HPDE6-E6E7 (cell line): ENCODE measurements around the gene SESN1.
A peak's percentile ranks its signal among the peaks of the same experiment; 100 is the strongest.
"Not testable (repeated sequence)": the region's sequence is repeated elsewhere in the genome, so short reads cannot be mapped to it uniquely, and the experiment has no call there.

ENCODE experiments used
- DNase-seq: peaks from one replicate; pipeline ENCODE4 v3.0.0; 2011; ENCODE audit warnings: missing footprints; ENCODE audit errors: extremely low spot score

The SESN1 gene

GRCh38 chr6:109095036-109095834, 589 bp upstream of the SESN1 start, which contains the start of gene CEP57L1:
Gene CEP57L1 (plus strand): TSS chr6:109095507. CDS start chr6:109145222, 49,715 bp downstream.
- peak; percentile 63 for DNase-seq

DNA sequence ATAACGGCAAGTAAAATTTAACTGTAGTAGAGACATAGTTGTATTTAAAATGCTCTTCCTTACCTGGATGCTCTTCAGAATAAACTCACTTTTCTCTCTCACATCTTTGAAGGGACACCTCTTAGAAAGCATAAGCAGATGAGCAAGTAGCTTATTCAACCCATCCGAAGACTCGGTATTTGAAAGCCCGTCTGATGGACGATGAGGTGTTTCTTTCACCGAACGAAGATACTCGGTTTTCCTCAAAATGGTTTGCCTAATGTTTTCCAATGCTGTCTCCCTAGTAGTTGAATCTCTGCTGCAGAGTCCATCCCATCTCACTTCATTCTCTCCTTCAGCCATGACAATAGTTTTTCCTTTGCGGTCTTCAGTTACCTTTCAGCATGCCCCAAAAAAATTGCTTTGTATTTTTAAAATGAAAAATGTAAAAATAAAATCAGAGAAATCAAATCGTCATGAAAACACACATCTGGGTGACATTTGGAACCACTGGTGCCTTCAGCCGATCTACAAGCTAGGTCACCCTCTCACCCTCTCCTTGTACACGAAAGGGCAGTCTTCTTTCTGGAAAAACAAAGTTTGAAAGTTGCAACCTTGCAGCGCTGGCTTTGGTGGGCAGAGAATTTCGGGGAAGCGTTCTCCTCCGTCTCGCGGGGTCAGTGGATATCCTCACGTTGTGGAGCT, 772 bp downstream of the SESN1 start:
- no peak for DNase-seq

DNA sequence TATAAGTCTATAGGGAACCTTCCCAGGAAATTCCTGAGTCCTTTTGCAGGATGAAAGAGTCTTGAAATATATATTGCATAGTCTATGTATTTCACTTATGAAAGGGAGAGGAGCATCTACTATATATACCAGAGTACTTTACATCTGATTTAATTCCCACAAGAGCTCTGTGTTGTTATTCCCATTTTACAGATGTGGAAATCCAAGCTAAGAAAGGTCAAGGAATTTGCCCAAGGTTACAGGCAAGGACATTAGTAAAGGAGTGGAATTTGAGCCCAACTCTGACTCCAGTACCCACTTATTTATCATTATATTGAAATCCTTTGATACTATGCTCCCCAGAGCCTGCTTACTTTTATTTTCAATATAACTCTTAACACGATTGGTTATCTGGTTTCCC, 2.6 kb downstream of the SESN1 start:
- DNase-seq = no peak

DNA sequence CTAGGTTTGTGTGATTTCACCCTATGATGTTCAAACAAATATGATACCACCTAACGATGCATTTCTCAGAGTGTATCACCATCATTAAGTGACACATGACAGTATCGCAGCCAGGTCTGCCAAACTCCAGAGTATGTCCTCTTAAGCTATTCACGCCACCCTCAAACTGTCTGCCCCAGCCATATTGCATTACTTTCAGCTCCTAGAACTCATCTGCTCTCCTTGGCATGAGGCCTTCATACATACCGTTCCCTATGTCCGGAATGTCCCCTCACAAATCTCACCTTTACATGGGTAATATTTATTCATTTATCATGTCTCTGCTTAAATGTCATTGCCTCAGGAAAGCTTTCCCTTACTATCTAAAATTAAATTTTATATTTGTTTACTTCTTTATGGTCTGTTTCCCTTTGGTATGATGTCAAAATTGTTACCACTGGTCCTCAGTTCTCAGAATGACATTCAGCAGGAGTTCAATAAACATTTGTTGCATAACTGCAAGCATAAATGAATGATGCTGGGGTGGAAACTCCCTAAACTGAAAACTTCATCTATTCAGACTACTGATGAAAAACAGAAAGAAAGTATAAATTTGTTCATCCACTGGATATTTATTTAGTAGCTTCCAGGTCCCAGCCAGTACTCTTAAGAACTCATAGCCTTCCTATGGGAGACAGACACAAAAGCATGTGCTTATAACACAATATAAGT, 3.2 kb downstream of the SESN1 start:
- DNase-seq = no peak

DNA sequence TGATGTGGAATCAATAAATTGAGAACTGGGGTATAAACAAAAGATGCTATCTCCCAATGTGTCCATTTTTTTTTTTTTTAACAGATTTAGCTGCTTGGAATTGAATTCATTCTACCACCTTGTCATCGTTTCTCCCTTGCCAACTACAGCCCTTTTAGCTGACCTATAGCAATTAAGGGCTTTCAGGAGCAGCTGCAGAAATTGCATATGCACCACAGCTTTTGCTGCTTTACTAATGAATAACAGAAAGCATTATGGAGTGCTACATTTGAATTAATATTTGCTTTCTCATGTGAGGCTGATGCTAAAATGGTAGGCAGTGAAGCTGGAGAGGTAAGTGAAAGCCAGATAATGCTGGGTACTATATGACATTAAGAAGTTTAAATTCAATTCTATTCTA, 5.7 kb downstream of the SESN1 start:
- DNase-seq = no peak

GRCh38 chr6:109087661-109088264, 6.9 kb downstream of the SESN1 start:
- DNase-seq = no peak

GRCh38 chr6:109084146-109084545, 10.5 kb downstream of the SESN1 start:
- not testable (repeated sequence) for DNase-seq

- no peak for DNase-seq
Observed at GRCh38 chr6:109083657-109084056, 11.0 kb downstream of the SESN1 start.

- DNase-seq = no peak
Observed at GRCh38 chr6:109082188-109082577, 12.5 kb downstream of the SESN1 start.

- DNase-seq = no peak
Observed at GRCh38 chr6:109081516-109082187, 13.0 kb downstream of the SESN1 start.

DNA sequence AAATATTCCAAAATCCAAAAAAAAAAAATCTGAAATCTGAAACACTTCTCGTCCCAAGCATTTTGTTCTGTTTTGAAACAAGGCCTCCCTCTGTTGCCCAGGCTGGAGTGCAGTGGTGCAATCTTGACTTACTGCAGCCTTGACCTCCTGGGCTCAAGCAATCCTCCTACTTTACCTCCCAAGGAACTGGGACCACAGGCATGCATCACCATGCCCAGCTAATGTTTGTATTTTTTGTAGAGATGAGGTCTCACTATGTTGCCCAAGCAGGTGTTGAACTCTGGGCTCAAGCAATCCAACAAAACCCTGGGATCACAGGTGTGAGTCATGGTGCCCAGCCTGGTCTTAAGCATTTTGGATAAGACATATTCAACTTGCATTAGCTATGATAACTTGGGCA, 13.6 kb downstream of the SESN1 start:
- no peak for DNase-seq

DNA sequence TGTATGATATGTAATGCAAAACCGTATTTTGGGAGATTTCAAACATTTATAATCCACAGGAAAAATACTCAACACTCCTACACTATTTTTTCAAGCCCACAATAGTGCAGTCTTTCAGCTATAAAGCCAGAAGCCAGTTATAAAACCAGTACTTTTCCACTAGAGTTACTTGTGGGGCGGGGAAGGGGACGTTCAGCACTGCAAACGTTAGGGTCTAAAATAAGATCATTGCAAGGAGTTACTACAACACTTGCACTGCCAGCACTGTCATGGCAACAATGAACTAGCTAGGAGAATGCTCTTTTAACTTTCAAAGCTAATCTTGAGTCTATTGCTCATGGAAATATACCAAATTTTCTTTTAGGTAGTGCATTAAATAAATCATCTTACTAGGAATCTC, 14.7 kb downstream of the SESN1 start:
- no peak for DNase-seq

DNA sequence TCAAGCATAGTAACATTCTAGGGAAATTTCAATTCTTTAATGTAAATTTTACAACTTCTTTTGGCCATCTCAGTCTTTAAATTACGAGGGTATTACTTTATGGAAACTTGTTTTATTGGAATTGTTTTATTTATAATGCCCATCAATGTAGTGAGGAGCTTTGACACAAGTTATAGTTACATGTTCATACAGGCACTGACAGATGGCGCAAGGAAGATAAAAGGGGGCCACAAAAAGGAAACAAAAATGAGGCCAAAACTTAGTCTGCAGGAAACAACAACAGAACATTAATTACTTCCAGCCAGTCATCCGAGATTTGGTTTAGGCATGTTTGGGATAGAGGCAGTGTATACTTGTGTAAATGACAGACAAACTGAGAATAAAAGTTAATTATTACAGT, 18.3 kb downstream of the SESN1 start:
- DNase-seq = no peak

GRCh38 chr6:109075934-109076333, 18.7 kb downstream of the SESN1 start:
- no peak for DNase-seq

GRCh38 chr6:109074133-109074415, 20.6 kb downstream of the SESN1 start:
- no peak for DNase-seq

- DNase-seq = no peak
Observed at GRCh38 chr6:109073344-109074132, 21.1 kb downstream of the SESN1 start.

GRCh38 chr6:109071125-109071917, 23.3 kb downstream of the SESN1 start:
- no peak for DNase-seq

DNA sequence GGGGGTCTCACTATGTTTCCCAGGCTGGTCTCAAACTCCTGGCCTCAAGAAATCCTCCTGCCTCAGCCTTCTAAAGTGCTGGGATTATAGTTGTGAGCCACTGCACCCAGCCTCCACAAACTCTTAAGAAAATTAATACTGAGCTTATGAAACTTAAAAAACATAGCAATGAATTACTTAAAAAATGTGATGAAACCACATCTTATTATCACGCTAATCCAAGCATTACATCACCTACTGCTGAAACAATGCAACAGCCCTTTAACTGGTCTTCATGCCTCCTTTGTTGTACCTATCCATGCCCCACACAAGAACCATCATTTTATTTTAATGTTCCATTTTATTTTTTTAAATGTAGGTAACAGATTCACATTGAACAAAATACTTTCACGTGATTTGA, 24.9 kb downstream of the SESN1 start:
- no peak for DNase-seq

- DNase-seq = no peak
Observed at GRCh38 chr6:109062767-109063352, 31.8 kb downstream of the SESN1 start.

GRCh38 chr6:109062216-109062615, 32.4 kb downstream of the SESN1 start:
- DNase-seq = no peak
